OCI-LY7 (cell line): Measurements from ENCODE around the gene NOS3. TPM values are rescaled to one million over a fixed set of nuclear protein-coding genes. Genes with fewer than 3 reads are reported as not detected.

Experiments used
- BruUV-seq: library from RNA; stranded (reverse); fragments of 400-500 nt; replicated peaks from 2 replicates; lab custom pipeline; 2021; lab: Mats Ljungman, UMichigan
- CTCF ChIA-PET: fragments of 300-600 bp; sonication (Branson Sonifier 250); formaldehyde crosslinking; loops from one replicate; lab custom pipeline; 2022; ENCODE audit warnings: antibody characterized with exemption; ENCODE audit not compliant: unreplicated experiment; lab: Charles Lee
- POLR2A ChIA-PET: fragments of 300-600 bp; sonication (Branson Sonifier 250); formaldehyde crosslinking; loops from one replicate; lab custom pipeline; 2022; ENCODE audit warnings: antibody characterized with exemption; lab: Charles Lee
- DNase-seq: peaks from one replicate; pipeline ENCODE4 v3.0.0-alpha.2; 2015; ENCODE audit warnings: low spot score
- H2AFZ ChIP-seq: fragments of 200-600 bp; sonication (generic), shearing (Covaris generic); 2 replicates; pipeline ENCODE4 v1.6.1; 2014; ENCODE audit warnings: mild to moderate bottlenecking, antibody characterized with exemption, low read length, moderate library complexity
- H3K27ac ChIP-seq: fragments of 200-600 bp; sonication (generic); 2 replicates; pipeline ENCODE4 v1.5.1; 2014; ENCODE audit warnings: mixed run types, low read depth, mild to moderate bottlenecking, moderate library complexity, low read length, inconsistent platforms; ENCODE audit not compliant: poor library complexity, severe bottlenecking
- H3K36me3 ChIP-seq: fragments of 200-600 bp; sonication (generic); 2 replicates; pipeline ENCODE4 v1.6.1; 2014; ENCODE audit warnings: mild to moderate bottlenecking, antibody characterized with exemption, low read length, moderate library complexity, mixed read lengths; ENCODE audit not compliant: insufficient read depth
- H3K4me1 ChIP-seq: fragments of 200-600 bp; sonication (generic); 2 replicates; pipeline ENCODE4 v1.5.1; 2014; ENCODE audit warnings: mild to moderate bottlenecking, low read length; ENCODE audit not compliant: insufficient read depth, poor library complexity, severe bottlenecking
- H3K4me2 ChIP-seq: fragments of 200-600 bp; sonication (generic); 2 replicates; pipeline ENCODE4 v1.6.1; 2014; ENCODE audit warnings: mild to moderate bottlenecking, low read length
- H3K4me3 ChIP-seq: fragments of 200-600 bp; sonication (generic); 2 replicates; pipeline ENCODE4 v1.5.1; 2014; ENCODE audit warnings: mild to moderate bottlenecking, low read depth, low read length; ENCODE audit not compliant: poor library complexity, severe bottlenecking
- H3K79me2 ChIP-seq: fragments of 200-600 bp; sonication (generic); 2 replicates; pipeline ENCODE4 v1.6.1; 2016; ENCODE audit warnings: low read depth, mild to moderate bottlenecking, low read length, moderate library complexity, mixed read lengths; ENCODE audit not compliant: insufficient read depth
- H3K9me2 ChIP-seq: fragments of 200-600 bp; sonication (generic); 2 replicates; pipeline ENCODE4 v1.6.1; 2016; ENCODE audit warnings: mild to moderate bottlenecking, low read length, mixed read lengths; ENCODE audit not compliant: insufficient read depth
- H3K9me3 ChIP-seq: fragments of 200-600 bp; sonication (generic); 2 replicates; pipeline ENCODE4 v1.6.1; 2014; ENCODE audit warnings: mild to moderate bottlenecking, mixed run types, low read length, mixed read lengths
- H4K20me1 ChIP-seq: fragments of 200-600 bp; sonication (generic); 2 replicates; pipeline ENCODE4 v1.6.1; 2014; ENCODE audit warnings: mild to moderate bottlenecking, antibody characterized with exemption, low read length, moderate library complexity, mixed read lengths; ENCODE audit not compliant: insufficient read depth
- CTCF ChIP-seq: fragments of 200-600 bp; sonication (generic); conservative IDR thresholded peaks from 2 replicates; pipeline ENCODE4 v1.5.1; 2014; ENCODE audit warnings: mild to moderate bottlenecking, antibody characterized with exemption, low read length, moderate library complexity, mixed read lengths
- EZH2phosphoT487 ChIP-seq: fragments of 200-600 bp; sonication (generic); IDR thresholded peaks from 2 replicates; pipeline ENCODE4 v1.6.1; 2018; ENCODE audit warnings: low read depth, borderline replicate concordance, mild to moderate bottlenecking, mixed run types, antibody characterized with exemption, low read length, moderate library complexity, mixed read lengths
- intact Hi-C: fragments of 100-400 bp; cut with micrococcal nuclease; formaldehyde crosslinking; loops from one replicate; pipeline ENCODE4 v1.10.0; 2022; ENCODE audit not compliant: unreplicated experiment
- total RNA-seq, 2 experiments: library from RNA; depleted of rRNA in 1 of 2; stranded (reverse); fragments of >200 nt in 1 of 2; shearing (Covaris generic) in 1 of 2; gene quantifications; 2 replicates each; pipeline ENCODE4 v1.2.3, GENCODE V29; 2014 to 2022

Gene NOS3
- total RNA-seq, 2 experiments from 2014 or later = 0.78 to 0.82 TPM

- CTCF ChIA-PET = no interaction called here
- Histone ChIP-seq H3K4me1 (peaks cover 9% of the 10 kb centered on the region), H3K79me2 (no peaks in the 10 kb centered on the region), H3K27ac (no peak overlapping the region), H2AFZ (no peak overlapping the region), H3K4me3 (no peak overlapping the region), H4K20me1 (no peaks in the 10 kb centered on the region), H3K36me3 (no peaks in the 10 kb centered on the region), H3K9me3 (no peaks in the 10 kb centered on the region), H3K9me2 (no peaks in the 10 kb centered on the region), H3K4me2 (no peak overlapping the region)
- intact Hi-C loops = no loop called here
- BruUV-seq = no TSS peak
- POLR2A ChIA-PET = no interaction called here
- no peak for DNase-seq
- TF ChIP-seq EZH2phosphoT487 (no peak), CTCF (no peak)
Measured at GRCh38 chr7:150958062-150958552, 32.7 kb upstream of the NOS3 start.

DNA sequence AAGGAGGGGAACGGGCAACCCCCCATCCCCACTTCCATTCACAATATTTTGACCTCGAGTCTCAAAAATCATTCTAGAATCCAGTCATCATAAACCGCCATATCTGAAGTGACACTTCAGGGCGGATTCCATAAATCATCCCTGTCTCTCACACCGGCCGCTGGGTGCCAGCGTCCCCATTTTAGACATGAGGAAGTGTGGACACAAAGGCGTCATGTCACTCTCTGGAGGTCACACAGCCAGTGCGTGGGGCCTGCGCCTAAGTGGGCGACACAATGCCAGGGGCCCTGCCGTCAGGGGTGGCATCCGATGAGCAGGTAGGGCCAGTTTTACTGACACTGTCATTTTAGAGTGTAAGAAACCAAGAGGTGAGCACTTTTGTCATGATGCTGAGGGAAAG, 32.2 kb upstream of the NOS3 start:
- no peaks in the 10 kb centered on the region for H3K79me2 ChIP-seq
- TF ChIP-seq EZH2phosphoT487 (no peak), CTCF (no peak)
- CTCF ChIA-PET = no interaction called here
- intact Hi-C loops = no loop called here
- no peaks in the 10 kb centered on the region for H3K9me2 ChIP-seq
- H3K36me3 ChIP-seq = no peaks in the 10 kb centered on the region
- H3K4me3 ChIP-seq = no peak overlapping the region
- peaks cover 9% of the 10 kb centered on the region for H3K4me1 ChIP-seq
- no peaks in the 10 kb centered on the region for H4K20me1 ChIP-seq
- POLR2A ChIA-PET = interaction anchor here (0.6 kb wide), 1 partner anchor 55 kb away, joined by 3 read pairs; no protein-coding TSS in a partner anchor
- H2AFZ ChIP-seq = no peak overlapping the region
- no peak for DNase-seq
- no peak overlapping the region for H3K4me2 ChIP-seq
- no peaks in the 10 kb centered on the region for H3K9me3 ChIP-seq
- H3K27ac ChIP-seq = no peak overlapping the region
- BruUV-seq = no TSS peak

- no TSS peak for BruUV-seq
- peaks cover 9% of the 10 kb centered on the region for H3K4me1 ChIP-seq
- TF ChIP-seq EZH2phosphoT487 = no peak
- POLR2A ChIA-PET = interaction anchor here (0.6 kb wide), 2 partner anchors 50 to 55 kb away, joined by 3 read pairs; no protein-coding TSS in a partner anchor
- H3K9me2 ChIP-seq = no peaks in the 10 kb centered on the region
- CTCF ChIA-PET = no interaction called here
- no peaks in the 10 kb centered on the region for H4K20me1 ChIP-seq
- no peaks in the 10 kb centered on the region for H3K9me3 ChIP-seq
- no peak overlapping the region for H2AFZ ChIP-seq
- H3K4me2 ChIP-seq = no peak overlapping the region
- H3K27ac ChIP-seq = no peak overlapping the region
- no peaks in the 10 kb centered on the region for H3K79me2 ChIP-seq
- no peaks in the 10 kb centered on the region for H3K36me3 ChIP-seq
- intact Hi-C loops = no loop called here
- H3K4me3 ChIP-seq = no peak overlapping the region
- no peak for DNase-seq
Measured at GRCh38 chr7:150959081-150959480, 31.7 kb upstream of the NOS3 start.
